Pancreas (tissue), 10 donors: Measurements from ENCODE around the gene TENM4. TPM values are rescaled to one million over a fixed set of nuclear protein-coding genes. Genes with fewer than 3 reads are reported as not detected.

Experiments
- ATAC-seq, 4 donors: fragments of 200-7000 bp; cut with Tn5 transposase; one replicate each; pipeline versions ENCODE4 v1.8.0 to v1.9.1; 2020; ENCODE audit warnings: mild to moderate bottlenecking in 4 of 4, moderate library complexity in 4 of 4
- DNase-seq, 6 donors: peaks; one replicate each; pipeline ENCODE4 v3.0.0-alpha.2; 2020
- FAIRE-seq: peaks from 2 replicates; lab custom pipeline; 2012; peaks lifted over from hg19 to GRCh38; lab: Jason Lieb, UNC
- H3K27ac ChIP-seq, 4 donors: fragments of 200-600 bp; sonication (generic); 1 replicate in 3 of 4; 2 replicates in 1 of 4; pipeline versions ENCODE4 v1.5.0 to v1.8.0; 2020
- H3K27me3 ChIP-seq, 4 donors: fragments of 200-600 bp; one replicate each; pipeline ENCODE4 v1.8.0; 2021
- H3K36me3 ChIP-seq, 3 donors: fragments of 200-600 bp; sonication (generic) in 1 of 3; one replicate each; pipeline versions ENCODE4 v1.5.0 to v1.8.0; 2020 to 2021
- H3K4me1 ChIP-seq, 3 donors: fragments of 200-600 bp; one replicate each; pipeline ENCODE4 v1.8.0; 2021
- H3K4me3 ChIP-seq, 4 donors: fragments of 200-600 bp; sonication (generic) in 2 of 4; one replicate each; pipeline versions ENCODE4 v1.5.0 to v1.8.0; 2020 to 2021
- H3K9me3 ChIP-seq, 4 donors: fragments of 200-600 bp; one replicate each; pipeline ENCODE4 v1.8.0; 2021
- WGBS, 2 donors: extraction: QIAGEN DNeasy Blood & Tissue Kit; methylation state at CpG; one replicate each; pipeline ENCODE4 v1.1.7; 2013; 5-methylcytosine and 5-hydroxymethylcytosine counted together
- intact Hi-C, 3 donors: fragments of 100-400 bp; cut with DNase I; formaldehyde crosslinking; loops; one replicate each; pipeline versions ENCODE4 v1.11.1 to v1.14.2; 2022
- polyA plus RNA-seq, 2 donors: library from polyadenylated mRNA; stranded (reverse); fragments of 200-250 nt; gene quantifications; one replicate each; pipeline ENCODE4 v1.2.3, GENCODE V29; 2013
- total RNA-seq, 6 donors: library from RNA; stranded (reverse); fragmentation: NEBNext Ultra II Directional in 4 of 6; extraction: Animal tissue kit (Norgen Biotek cat#: 25700) in 4 of 6; gene quantifications; one replicate each; pipeline versions ENCODE4 v1.2.1 to v1.2.4, GENCODE V29; 2021 to 2023
- TF ChIP-seq, protein P1 (sequence below), 4 donors: fragments of 200-600 bp; sonication (generic) in 3 of 4; IDR thresholded peaks; one replicate each; pipeline versions ENCODE4 v1.5.0 to v1.8.0; 2021; ENCODE audit warnings: antibody characterized with exemption in 4 of 4
- donor health status: healthy with polysubstance abuse.
- donor health status: DM: no; HTN: no; CAD: no; lungs with moderate emphysema.
- donor health status: DM: no; HTN: no; CAD: no.
- donor health status: control.
- donor health status: control.
- donor health status: Bipolar disorder and iron deficiency.
- donor health status: DM: yes; HTN: yes; CAD: no.
- donor health status: DM: no; HTN: no; CAD: no.
- donor health status: DM: no; HTN: no; CAD: no.
- donor health status: DM: yes; HTN: yes; CAD: no.

Gene TENM4
- total and polyA plus RNA-seq, 8 donors: 0.37 to 6.8 (median 1.3) TPM

DNA sequence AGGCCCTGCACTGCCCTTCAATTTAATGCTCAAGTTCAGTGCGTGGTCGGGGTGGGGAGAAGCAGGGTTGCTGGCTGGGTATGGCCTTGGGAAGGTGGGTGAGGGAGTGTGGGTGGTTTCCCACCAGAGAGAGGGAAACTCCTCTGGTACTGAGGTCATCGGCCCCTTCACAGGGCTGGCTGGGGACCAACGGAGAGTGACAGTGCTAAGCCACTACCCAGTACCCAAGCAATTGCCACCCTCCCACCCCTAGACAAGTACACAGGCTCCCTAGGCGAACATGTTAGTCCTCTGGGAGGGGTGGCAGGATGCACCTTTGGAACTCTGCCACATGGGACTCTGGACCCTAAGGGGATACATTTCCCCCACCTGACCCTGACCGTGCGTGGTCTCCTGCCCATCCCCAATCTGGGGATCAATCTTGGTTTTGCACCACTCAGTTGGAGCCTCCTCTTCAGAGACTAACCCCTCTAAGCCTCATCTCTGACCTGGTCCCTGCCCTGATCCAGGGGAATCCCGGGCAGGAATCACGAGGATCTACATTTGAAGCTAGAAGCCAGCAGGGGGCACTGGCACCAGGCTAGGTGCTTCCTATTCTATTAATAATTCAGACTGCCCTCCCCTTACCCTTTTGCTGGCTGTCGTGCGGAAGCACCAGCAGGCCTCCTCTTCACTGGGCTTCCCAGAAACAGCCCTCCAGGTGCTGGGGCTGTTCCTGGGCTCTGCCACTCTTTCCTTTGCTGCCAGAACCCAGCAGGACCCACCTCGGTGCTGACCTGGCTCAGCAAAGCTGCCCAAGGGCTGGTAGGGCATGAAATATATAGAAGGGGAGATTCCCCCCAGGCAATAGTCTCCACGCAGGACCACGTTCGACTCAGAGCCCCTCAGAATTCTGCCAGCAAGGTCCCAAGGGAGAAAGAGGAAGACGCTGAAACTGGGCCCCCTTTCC, 377.7 kb downstream of the TENM4 start:
- Histone ChIP-seq H3K27ac (peak overlapping the region in 1 of 4 donors; percentile 50), H3K4me3 (no peak overlapping the region), H3K27me3 (no peaks in the 10 kb centered on the region), H3K9me3 (no peaks in the 10 kb centered on the region), H3K4me1 (no peaks in the 10 kb centered on the region), H3K36me3 (no peaks in the 10 kb centered on the region)
- TF ChIP-seq, protein P1, sequence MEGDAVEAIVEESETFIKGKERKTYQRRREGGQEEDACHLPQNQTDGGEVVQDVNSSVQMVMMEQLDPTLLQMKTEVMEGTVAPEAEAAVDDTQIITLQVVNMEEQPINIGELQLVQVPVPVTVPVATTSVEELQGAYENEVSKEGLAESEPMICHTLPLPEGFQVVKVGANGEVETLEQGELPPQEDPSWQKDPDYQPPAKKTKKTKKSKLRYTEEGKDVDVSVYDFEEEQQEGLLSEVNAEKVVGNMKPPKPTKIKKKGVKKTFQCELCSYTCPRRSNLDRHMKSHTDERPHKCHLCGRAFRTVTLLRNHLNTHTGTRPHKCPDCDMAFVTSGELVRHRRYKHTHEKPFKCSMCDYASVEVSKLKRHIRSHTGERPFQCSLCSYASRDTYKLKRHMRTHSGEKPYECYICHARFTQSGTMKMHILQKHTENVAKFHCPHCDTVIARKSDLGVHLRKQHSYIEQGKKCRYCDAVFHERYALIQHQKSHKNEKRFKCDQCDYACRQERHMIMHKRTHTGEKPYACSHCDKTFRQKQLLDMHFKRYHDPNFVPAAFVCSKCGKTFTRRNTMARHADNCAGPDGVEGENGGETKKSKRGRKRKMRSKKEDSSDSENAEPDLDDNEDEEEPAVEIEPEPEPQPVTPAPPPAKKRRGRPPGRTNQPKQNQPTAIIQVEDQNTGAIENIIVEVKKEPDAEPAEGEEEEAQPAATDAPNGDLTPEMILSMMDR (IDR thresholded peaks at IDR 0.05): peak in 3 of 4 donors; percentile 7 to 20 (median 10)
- peak in 3 of 4 donors; percentile 73 to 86 (median 80) for ATAC-seq
- FAIRE-seq: no peak
- 50 to 52% methylated on average over 16 of the region's 16 CpGs for WGBS, 2 donors
- intact Hi-C loops: no loop called here
- DNase-seq: peak in 3 of 6 donors; percentile 34 to 47 (median 34)

DNA sequence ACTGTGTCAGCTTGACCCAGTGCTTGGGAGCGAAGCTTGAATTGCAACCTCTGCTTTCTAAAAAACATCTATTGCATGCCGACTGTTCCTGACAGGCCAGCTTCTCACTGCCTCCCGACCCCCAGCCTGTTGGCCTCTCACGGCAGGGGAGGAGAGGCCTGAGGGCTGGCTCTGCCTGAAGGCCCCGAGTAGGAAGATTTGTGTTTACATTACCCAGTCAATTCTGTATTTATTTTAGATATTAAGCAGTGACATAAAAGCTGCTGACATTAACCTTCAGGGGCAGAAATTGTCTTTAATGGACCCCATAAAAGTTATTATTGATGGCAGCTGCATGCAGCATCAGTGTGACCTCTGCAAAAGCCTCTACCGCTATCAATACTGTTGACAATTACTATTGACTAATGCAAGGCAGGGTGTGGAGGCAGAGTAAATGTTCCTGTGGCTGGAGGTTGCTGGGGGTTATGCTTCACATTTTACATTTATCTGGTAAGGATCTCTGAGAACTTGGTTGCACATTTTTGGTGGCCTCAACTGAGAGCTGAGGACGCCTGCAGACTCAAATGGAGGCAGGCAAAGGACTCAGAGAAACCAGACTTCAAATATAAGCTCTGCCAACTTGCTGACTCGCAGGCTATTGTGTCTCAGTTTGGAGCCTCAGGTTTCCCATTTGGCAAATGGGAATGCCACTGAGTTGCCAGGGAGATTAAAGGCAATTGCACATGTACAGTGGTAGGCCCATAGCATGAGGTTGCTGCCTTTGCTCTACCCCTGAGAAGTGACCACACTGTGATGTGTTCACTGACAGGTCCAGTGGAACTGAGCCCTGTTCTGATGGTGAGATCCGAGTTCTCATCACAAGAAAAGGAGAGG, 380.5 kb downstream of the TENM4 start:
- ATAC-seq (peak in 1 of 4 donors; percentile 29), FAIRE-seq (no peak), DNase-seq (no peak)
- Histone ChIP-seq H3K36me3 (no peaks in the 10 kb centered on the region), H3K27me3 (no peaks in the 10 kb centered on the region), H3K27ac (no peak overlapping the region), H3K4me3 (no peak overlapping the region), H3K4me1 (no peaks in the 10 kb centered on the region), H3K9me3 (no peaks in the 10 kb centered on the region)
- intact Hi-C loops: no loop called here
- WGBS, 2 donors: 51 to 55% methylated on average over 9 of the region's 9 CpGs
- TF ChIP-seq, protein P1 (IDR thresholded peaks at IDR 0.05): no peak

DNA sequence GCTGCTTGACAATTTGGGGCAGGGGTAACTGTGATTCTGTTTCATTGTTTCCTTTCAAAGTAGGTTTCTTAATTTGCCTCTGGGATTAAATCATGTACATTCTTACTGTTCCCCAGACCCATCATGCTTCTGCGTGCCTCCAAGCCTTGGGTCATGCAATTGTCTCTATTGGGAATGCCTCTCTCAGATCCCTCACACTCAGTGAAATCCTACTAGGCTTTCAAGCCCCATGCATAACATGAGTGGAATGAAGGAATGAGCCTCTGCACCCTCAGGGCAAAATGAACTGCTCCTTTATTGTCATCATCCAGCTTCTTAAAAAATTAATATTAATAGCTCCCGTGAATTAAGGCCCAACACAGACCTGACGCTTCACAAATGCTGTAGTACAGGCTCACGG, 381.7 kb downstream of the TENM4 start:
- intact Hi-C loops: no loop called here
- ATAC-seq (no peak), DNase-seq (no peak), FAIRE-seq (no peak)
- TF ChIP-seq, protein P1 (IDR thresholded peaks at IDR 0.05): no peak
- Histone ChIP-seq H3K36me3 (no peaks in the 10 kb centered on the region), H3K4me3 (no peak overlapping the region), H3K9me3 (no peaks in the 10 kb centered on the region), H3K27ac (no peak overlapping the region), H3K27me3 (no peaks in the 10 kb centered on the region), H3K4me1 (no peaks in the 10 kb centered on the region)
- WGBS, 2 donors: 94 to 97% methylated on average over 4 of the region's 4 CpGs

DNA sequence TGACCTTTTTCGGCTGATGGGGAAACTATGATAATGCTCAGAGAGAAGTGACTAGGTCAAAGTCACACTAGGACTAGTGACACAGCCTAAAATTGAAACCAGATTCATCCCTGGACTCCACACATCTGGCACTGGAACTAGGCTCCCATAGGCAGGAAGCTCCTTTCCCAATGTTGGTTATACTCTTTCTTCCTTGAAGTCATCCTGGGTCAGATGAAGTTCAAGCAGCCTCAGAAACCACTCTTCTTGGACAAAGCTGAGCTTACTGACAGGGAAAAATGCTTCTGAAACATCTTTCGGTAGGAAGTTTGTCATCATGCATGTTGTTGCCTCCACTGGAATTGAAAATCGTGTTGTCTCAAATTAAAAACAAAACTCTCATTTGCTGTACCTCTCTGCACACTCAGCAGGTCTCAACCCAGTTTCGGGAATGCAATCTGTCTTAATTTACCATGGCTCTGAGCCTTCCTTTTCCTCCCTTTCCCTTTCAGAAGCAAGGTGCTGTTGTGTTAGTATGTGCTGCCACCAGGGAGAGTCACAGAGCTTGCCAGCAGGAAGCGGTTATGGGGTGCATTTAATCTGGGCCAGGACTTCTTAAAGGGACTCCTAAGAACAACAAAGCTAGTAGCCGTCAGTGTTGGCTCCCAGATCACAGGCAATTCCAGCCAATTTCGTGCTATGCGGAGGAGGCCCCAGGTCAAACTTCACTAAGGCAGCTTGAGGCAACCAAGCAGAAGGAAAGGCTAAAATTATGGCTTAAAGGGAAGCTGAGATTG, 384.8 kb downstream of the TENM4 start:
- Histone ChIP-seq H3K36me3 (no peaks in the 10 kb centered on the region), H3K27ac (no peak overlapping the region), H3K9me3 (no peaks in the 10 kb centered on the region), H3K4me3 (no peak overlapping the region), H3K27me3 (no peaks in the 10 kb centered on the region), H3K4me1 (no peaks in the 10 kb centered on the region)
- 68 to 77% methylated on average over 8 of the region's 8 CpGs for WGBS, 2 donors
- intact Hi-C loops: no loop called here
- FAIRE-seq (no peak), ATAC-seq (peak in 3 of 4 donors; percentile 22 to 49 (median 46)), DNase-seq (no peak)
- TF ChIP-seq, protein P1 (IDR thresholded peaks at IDR 0.05): no peak
